PC-3 (cell line): ENCODE results near the gene CLCN4. TPM values are rescaled to one million over a fixed set of nuclear protein-coding genes. Genes with fewer than 3 reads are reported as not detected.

Source experiments
- ATAC-seq: fragments of 200-7000 bp; cut with Tn5 transposase; 2 replicates; pipeline ENCODE4 v1.9.1; 2020; ENCODE audit warnings: mild to moderate bottlenecking, moderate library complexity
- BruUV-seq: library from RNA; stranded (reverse); fragments of 400-500 nt; replicated peaks from 2 replicates; lab custom pipeline; 2021; lab: Mats Ljungman, UMichigan
- CTCF ChIA-PET: fragments of 300-600 bp; sonication (Branson Sonifier 250); formaldehyde crosslinking; loops from one replicate; lab custom pipeline; 2022; ENCODE audit warnings: antibody characterized with exemption; lab: Charles Lee
- POLR2A ChIA-PET: fragments of 300-600 bp; sonication (Branson Sonifier 250); formaldehyde crosslinking; loops from one replicate; lab custom pipeline; 2022; ENCODE audit warnings: antibody characterized with exemption; ENCODE audit not compliant: unreplicated experiment; lab: Charles Lee
- DNase-seq: peaks from one replicate; pipeline ENCODE4 v3.0.0-alpha.2; 2015
- H2AFZ ChIP-seq: fragments of 300-600 bp; sonication (generic); 2 replicates; pipeline ENCODE4 v1.6.0; 2016; ENCODE audit warnings: antibody characterized with exemption, low read length
- H3F3A ChIP-seq: fragments of 300-600 bp; sonication (generic); one replicate; pipeline ENCODE4 v1.6.0; 2017; ENCODE audit warnings: antibody characterized with exemption, low read length, control low read depth, mild to moderate bottlenecking; ENCODE audit not compliant: unreplicated experiment
- H3K27ac ChIP-seq: fragments of 300-600 bp; sonication (generic); 2 replicates; pipeline ENCODE4 v1.5.1; 2016; ENCODE audit warnings: mild to moderate bottlenecking, low read length
- H3K27me3 ChIP-seq: fragments of 300-600 bp; sonication (generic); 2 replicates; pipeline ENCODE4 v1.6.1; 2016; ENCODE audit warnings: low read length, mixed read lengths
- H3K36me3 ChIP-seq: fragments of 300-600 bp; sonication (generic); 2 replicates; pipeline ENCODE4 v1.6.1; 2016; ENCODE audit warnings: low read depth, mixed run types, low read length, mixed read lengths
- H3K4me1 ChIP-seq: fragments of 300-600 bp; sonication (generic); 2 replicates; pipeline ENCODE4 v1.5.1; 2016; ENCODE audit warnings: low read length; ENCODE audit not compliant: insufficient read depth
- H3K4me2 ChIP-seq: fragments of 300-600 bp; sonication (generic); 2 replicates; pipeline ENCODE4 v1.6.0; 2016; ENCODE audit warnings: low read length
- H3K4me3 ChIP-seq: fragments of 300-600 bp; sonication (generic); 2 replicates; pipeline ENCODE4 v1.5.1; 2016; ENCODE audit warnings: mild to moderate bottlenecking, low read length, mixed read lengths
- H3K79me2 ChIP-seq: fragments of 300-600 bp; sonication (generic); 2 replicates; pipeline ENCODE4 v1.6.1; 2017; ENCODE audit warnings: low read length, mixed read lengths
- H3K9ac ChIP-seq: fragments of 300-600 bp; sonication (generic); 2 replicates; pipeline ENCODE4 v1.6.0; 2016; ENCODE audit warnings: mild to moderate bottlenecking, low read length
- H3K9me2 ChIP-seq: fragments of 300-600 bp; sonication (generic); replicated peaks from 2 replicates; pipeline ENCODE4 v1.6.1; 2016; ENCODE audit warnings: mixed run types, low read length, mixed read lengths
- H3K9me3 ChIP-seq: fragments of 300-600 bp; sonication (generic); 2 replicates; pipeline ENCODE4 v1.6.1; 2016; ENCODE audit warnings: low read length, mixed read lengths
- H4K20me1 ChIP-seq: fragments of 300-600 bp; sonication (generic); 2 replicates; pipeline ENCODE4 v1.6.1; 2016; ENCODE audit warnings: low read length, mixed read lengths
- CTCF ChIP-seq: fragments of 300-600 bp; sonication (generic); conservative IDR thresholded peaks from 2 replicates; pipeline ENCODE4 v1.5.1; 2017; ENCODE audit warnings: antibody characterized with exemption, low read depth, mild to moderate bottlenecking, low read length
- EZH2 ChIP-seq: fragments of 300-600 bp; sonication (generic); IDR thresholded peaks from one replicate; pipeline ENCODE4 v1.6.1; 2017; ENCODE audit warnings: antibody characterized with exemption, mild to moderate bottlenecking, low read length; ENCODE audit not compliant: unreplicated experiment
- EZH2phosphoT487 ChIP-seq: fragments of 300-600 bp; sonication (generic); IDR thresholded peaks from 2 replicates; pipeline ENCODE4 v1.6.1; 2018; ENCODE audit warnings: mild to moderate bottlenecking, antibody characterized with exemption, low read length, borderline replicate concordance
- intact Hi-C: fragments of 100-400 bp; cut with micrococcal nuclease; formaldehyde crosslinking; loops from 2 replicates; pipeline ENCODE4 v1.9.0; 2023
- total RNA-seq: library from RNA; depleted of rRNA; stranded (reverse); fragments of >200 nt; gene quantifications from 2 replicates; pipeline ENCODE4 v1.2.3, GENCODE V29; 2014

CLCN4 gene
- total RNA-seq, 1 experiment from 2014 or later, result 13.7 TPM

GRCh38 chrX:10172877-10173276 is 16.1 kb downstream of the CLCN4 start:
- no TSS peak for BruUV-seq
- H3K4me3 ChIP-seq, result no peak overlapping the region
- no peaks in the 10 kb centered on the region for H3K9me2 ChIP-seq
- H3K36me3 ChIP-seq, result no peaks in the 10 kb centered on the region
- H3K27ac ChIP-seq, result no peak overlapping the region
- no peak overlapping the region for H3K9ac ChIP-seq
- no peaks in the 10 kb centered on the region for H3K79me2 ChIP-seq
- H3K4me2 ChIP-seq, result no peak overlapping the region
- POLR2A ChIA-PET, result no interaction called here
- no peaks in the 10 kb centered on the region for H3K27me3 ChIP-seq
- no peak for ATAC-seq
- DNase-seq, result no peak
- H2AFZ ChIP-seq, result no peak overlapping the region
- H3K4me1 ChIP-seq, result no peaks in the 10 kb centered on the region
- intact Hi-C loops, result no loop called here
- CTCF ChIA-PET, result no interaction called here
- no peaks in the 10 kb centered on the region for H4K20me1 ChIP-seq
- no peaks in the 10 kb centered on the region for H3K9me3 ChIP-seq
- TF ChIP-seq EZH2 (no peak), CTCF (no peak), EZH2phosphoT487 (no peak)
- no peaks in the 10 kb centered on the region for H3F3A ChIP-seq

- Histone ChIP-seq H3K79me2 (no peaks in the 10 kb centered on the region), H3K27ac (no peak overlapping the region), H3K9ac (no peak overlapping the region), H3F3A (no peaks in the 10 kb centered on the region), H2AFZ (no peak overlapping the region), H3K27me3 (no peaks in the 10 kb centered on the region), H3K9me3 (no peaks in the 10 kb centered on the region), H3K4me1 (no peaks in the 10 kb centered on the region), H3K9me2 (no peaks in the 10 kb centered on the region), H4K20me1 (no peaks in the 10 kb centered on the region), H3K4me3 (no peak overlapping the region), H3K36me3 (no peaks in the 10 kb centered on the region), H3K4me2 (no peak overlapping the region)
- no peak for DNase-seq
- no TSS peak for BruUV-seq
- ATAC-seq, result no peak
- ChIA-PET CTCF (no interaction called here), POLR2A (no interaction called here)
- TF ChIP-seq EZH2phosphoT487 (no peak), CTCF (no peak), EZH2 (no peak)
- intact Hi-C loops, result no loop called here
Measured at GRCh38 chrX:10173331-10173900, 16.6 kb downstream of the CLCN4 start.

- no TSS peak for BruUV-seq
- H3K9me3 ChIP-seq, result no peaks in the 10 kb centered on the region
- no peak overlapping the region for H3K27ac ChIP-seq
- no peaks in the 10 kb centered on the region for H3F3A ChIP-seq
- no peak overlapping the region for H2AFZ ChIP-seq
- no peaks in the 10 kb centered on the region for H3K9me2 ChIP-seq
- no peaks in the 10 kb centered on the region for H4K20me1 ChIP-seq
- H3K36me3 ChIP-seq, result no peaks in the 10 kb centered on the region
- no peak overlapping the region for H3K4me2 ChIP-seq
- TF ChIP-seq EZH2phosphoT487 (no peak), EZH2 (no peak), CTCF (no peak)
- no peak for DNase-seq
- POLR2A ChIA-PET, result no interaction called here
- H3K4me1 ChIP-seq, result no peaks in the 10 kb centered on the region
- no peak overlapping the region for H3K9ac ChIP-seq
- H3K79me2 ChIP-seq, result no peaks in the 10 kb centered on the region
- CTCF ChIA-PET, result no interaction called here
- intact Hi-C loops, result no loop called here
- H3K27me3 ChIP-seq, result no peaks in the 10 kb centered on the region
- no peak for ATAC-seq
- no peak overlapping the region for H3K4me3 ChIP-seq
Measured at GRCh38 chrX:10174051-10174450, 17.3 kb downstream of the CLCN4 start.
